Kidney (tissue), 14 donors: ENCODE data around the gene GADD45A. TPM values are rescaled to one million over a fixed set of nuclear protein-coding genes. Genes with fewer than 3 reads are reported as not detected.
A peak's percentile ranks its signal among the peaks of the same experiment; 100 is the strongest.

Experiments used
- DNase-seq, 5 donors: peaks; one replicate each; pipeline ENCODE4 v3.0.0-alpha.2; 2013 to 2020
- FAIRE-seq: peaks from 2 replicates; lab custom pipeline; 2012; peaks lifted over from hg19 to GRCh38; lab: Jason Lieb, UNC
- H3K27ac ChIP-seq, 2 donors: one replicate each; pipeline ENCODE4 v1.7.0; 2013; ENCODE audit warnings: low read depth in 2 of 2, low read length in 2 of 2, inconsistent platforms in 1 of 2
- H3K27me3 ChIP-seq: one replicate; pipeline ENCODE4 v1.7.1; 2013; ENCODE audit warnings: low read length, inconsistent platforms; ENCODE audit not compliant: control insufficient read depth, insufficient read depth
- H3K36me3 ChIP-seq, 3 donors: one replicate each; pipeline versions ENCODE4 v1.7.0 to v1.7.1; 2013; ENCODE audit warnings: low read length in 3 of 3, control low read depth in 1 of 3, inconsistent platforms in 1 of 3; ENCODE audit not compliant: insufficient read depth in 3 of 3, control insufficient read depth in 2 of 3
- H3K4me1 ChIP-seq, 3 donors: one replicate each; pipeline versions ENCODE4 v1.7.0 to v1.7.1; 2013; ENCODE audit warnings: low read length in 3 of 3, inconsistent platforms in 1 of 3, low read depth in 1 of 3; ENCODE audit not compliant: control insufficient read depth in 2 of 3, insufficient read depth in 2 of 3
- H3K4me3 ChIP-seq, 3 donors: one replicate each; pipeline versions ENCODE4 v1.7.0 to v1.8.1; 2013; ENCODE audit warnings: low read length in 3 of 3, control low read depth in 1 of 3, inconsistent platforms in 1 of 3
- H3K9ac ChIP-seq, 3 donors: one replicate each; pipeline versions ENCODE4 v1.7.0 to v1.7.1; 2013; ENCODE audit warnings: low read length in 3 of 3, control low read depth in 1 of 3, inconsistent platforms in 1 of 3
- H3K9me3 ChIP-seq, 3 donors: one replicate each; pipeline versions ENCODE4 v1.7.0 to v1.7.1; 2013; ENCODE audit warnings: low read length in 3 of 3, control low read depth in 1 of 3, inconsistent platforms in 1 of 3; ENCODE audit not compliant: control insufficient read depth in 2 of 3, insufficient read depth in 1 of 3
- intact Hi-C: fragments of 100-400 bp; cut with DNase I; formaldehyde crosslinking; loops from one replicate; pipeline ENCODE4 v1.11.1; 2022
- polyA plus RNA-seq: library from polyadenylated mRNA; stranded (reverse); fragments of 350-450 nt; fragmentation: Illumina TruSeq; extraction: RNeasy Lipid Tissue Mini Kit (QIAGEN cat#74804); gene quantifications from one replicate; pipeline ENCODE4 v1.2.3, GENCODE V29; 2014; ENCODE audit warnings: low read depth, low replicate concordance; ENCODE audit not compliant: insufficient read depth
- total RNA-seq: library from RNA; stranded (reverse); fragmentation: NEBNext Ultra II Directional; extraction: Animal tissue kit (Norgen Biotek cat#: 25700); gene quantifications from one replicate; pipeline ENCODE4 v1.2.1, GENCODE V29; 2021
- TF ChIP-seq, protein P1 (sequence below): IDR thresholded peaks from 3 replicates; pipeline ENCODE4 v1.5.1; 2012; ENCODE audit warnings: mild to moderate bottlenecking, moderate library complexity, borderline replicate concordance; ENCODE audit not compliant: insufficient read depth; ENCODE audit errors: extremely low read depth
- donor health status: control.
- donor health status: control.
- donor health status: control.
- donor health status: control.
- donor health status: control.
- donor health status: DM: yes; HTN: yes; CAD: no.
- donor health status: Normal renal cell carcinoma (clear cell type).

The GADD45A gene
- total and polyA plus RNA-seq, 2 donors from 2014 or later: 85.6 to 218 TPM

GRCh38 chr1:67705735-67706453 lies 20.9 kb downstream of the GADD45A start:
- peak overlapping the region in 1 of 2 donors; percentile 43 for H3K27ac ChIP-seq
- H3K9ac ChIP-seq: no peak overlapping the region
- H3K36me3 ChIP-seq: peaks cover 6 to 29% (median 7%) of the 10 kb centered on the region in 3 donors
- H3K27me3 ChIP-seq: no peaks in the 10 kb centered on the region
- H3K9me3 ChIP-seq: no peaks in the 10 kb centered on the region
- no peak overlapping the region for H3K4me3 ChIP-seq
- DNase-seq (peak in 1 of 5 donors; percentile 70), FAIRE-seq (no peak)
- peaks cover 0 to 6% (median 6%) of the 10 kb centered on the region in 3 donors for H3K4me1 ChIP-seq
- TF ChIP-seq, protein P1, sequence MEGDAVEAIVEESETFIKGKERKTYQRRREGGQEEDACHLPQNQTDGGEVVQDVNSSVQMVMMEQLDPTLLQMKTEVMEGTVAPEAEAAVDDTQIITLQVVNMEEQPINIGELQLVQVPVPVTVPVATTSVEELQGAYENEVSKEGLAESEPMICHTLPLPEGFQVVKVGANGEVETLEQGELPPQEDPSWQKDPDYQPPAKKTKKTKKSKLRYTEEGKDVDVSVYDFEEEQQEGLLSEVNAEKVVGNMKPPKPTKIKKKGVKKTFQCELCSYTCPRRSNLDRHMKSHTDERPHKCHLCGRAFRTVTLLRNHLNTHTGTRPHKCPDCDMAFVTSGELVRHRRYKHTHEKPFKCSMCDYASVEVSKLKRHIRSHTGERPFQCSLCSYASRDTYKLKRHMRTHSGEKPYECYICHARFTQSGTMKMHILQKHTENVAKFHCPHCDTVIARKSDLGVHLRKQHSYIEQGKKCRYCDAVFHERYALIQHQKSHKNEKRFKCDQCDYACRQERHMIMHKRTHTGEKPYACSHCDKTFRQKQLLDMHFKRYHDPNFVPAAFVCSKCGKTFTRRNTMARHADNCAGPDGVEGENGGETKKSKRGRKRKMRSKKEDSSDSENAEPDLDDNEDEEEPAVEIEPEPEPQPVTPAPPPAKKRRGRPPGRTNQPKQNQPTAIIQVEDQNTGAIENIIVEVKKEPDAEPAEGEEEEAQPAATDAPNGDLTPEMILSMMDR: no peak
- intact Hi-C loops: no loop called here

DNA sequence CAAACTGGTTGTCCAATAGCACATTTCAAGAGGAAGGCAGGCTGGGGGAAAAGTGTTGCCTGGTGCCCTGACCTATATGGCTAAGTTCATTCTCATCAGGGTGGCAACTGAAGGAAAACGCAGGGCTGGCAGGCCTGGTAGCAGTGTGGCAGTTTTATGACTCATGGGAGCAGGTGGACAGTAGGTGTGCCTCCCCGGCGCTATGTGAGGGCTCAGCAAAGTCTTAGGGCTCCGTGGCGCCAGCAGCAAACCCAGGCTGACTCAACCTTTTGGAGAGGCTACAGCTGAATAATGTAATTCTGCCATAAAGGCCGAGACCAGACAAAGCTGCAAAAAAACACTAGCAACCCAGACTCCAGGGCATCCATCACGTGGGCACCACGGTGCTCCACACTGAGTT lies 23.6 kb downstream of the GADD45A start:
- no peak overlapping the region for H3K4me3 ChIP-seq
- H3K9me3 ChIP-seq: no peaks in the 10 kb centered on the region
- peaks cover under 1 to 7% (median 7%) of the 10 kb centered on the region in 3 donors for H3K4me1 ChIP-seq
- intact Hi-C loops: no loop called here
- no peaks in the 10 kb centered on the region for H3K27me3 ChIP-seq
- peaks cover 6 to 27% (median 7%) of the 10 kb centered on the region in 3 donors for H3K36me3 ChIP-seq
- TF ChIP-seq, protein P1: no peak
- DNase-seq: no peak
- FAIRE-seq: no peak
- no peak overlapping the region for H3K27ac ChIP-seq
- no peak overlapping the region for H3K9ac ChIP-seq

- no peak for FAIRE-seq
- TF ChIP-seq, protein P1: no peak
- H3K36me3 ChIP-seq: peaks cover 4 to 9% (median 6%) of the 10 kb centered on the region in 3 donors
- H3K4me3 ChIP-seq: no peak overlapping the region
- H3K4me1 ChIP-seq: peaks cover 2 to 12% (median 11%) of the 10 kb centered on the region in 3 donors
- no peak overlapping the region for H3K9ac ChIP-seq
- peak overlapping the region in 1 of 2 donors; percentile 7 for H3K27ac ChIP-seq
- intact Hi-C loops: no loop called here
- H3K9me3 ChIP-seq: no peaks in the 10 kb centered on the region
- DNase-seq: no peak
- no peaks in the 10 kb centered on the region for H3K27me3 ChIP-seq
Observed at GRCh38 chr1:67710417-67710816, 25.4 kb downstream of the GADD45A start.
